Endodermal cell (in vitro differentiated cells): ENCODE measurements around the gene MRM2. TPM values are rescaled to one million over a fixed set of nuclear protein-coding genes. Genes with fewer than 3 reads are reported as not detected.
A peak's percentile ranks its signal among the peaks of the same experiment; 100 is the strongest.

Source experiments
- DNase-seq: peaks from one replicate; pipeline ENCODE4 v3.0.0-alpha.2; 2017
- H3K27ac ChIP-seq: 2 replicates; pipeline ENCODE4 v1.5.1; 2013; ENCODE audit warnings: mild to moderate bottlenecking, low read depth, low read length, moderate library complexity
- H3K27me3 ChIP-seq: 2 replicates; pipeline ENCODE4 v1.6.1; 2013; ENCODE audit warnings: mild to moderate bottlenecking, low read length, moderate library complexity; ENCODE audit not compliant: insufficient read depth, control insufficient read depth, poor library complexity, severe bottlenecking
- H3K36me3 ChIP-seq: 2 replicates; pipeline ENCODE4 v1.7.0; 2013; ENCODE audit warnings: mild to moderate bottlenecking, low read length, moderate library complexity; ENCODE audit not compliant: control insufficient read depth, insufficient read depth
- H3K4me1 ChIP-seq: one replicate; pipeline ENCODE4 v1.7.0; 2013; ENCODE audit warnings: low read length; ENCODE audit not compliant: control insufficient read depth, insufficient read depth
- H3K4me3 ChIP-seq: 2 replicates; pipeline ENCODE4 v1.5.1; 2013; ENCODE audit warnings: mild to moderate bottlenecking, low read length, moderate library complexity
- H3K9ac ChIP-seq: 2 replicates; pipeline ENCODE4 v1.6.1; 2013; ENCODE audit warnings: mild to moderate bottlenecking, low read length, moderate library complexity; ENCODE audit not compliant: poor library complexity, severe bottlenecking; ENCODE audit errors: extremely low read depth
- H3K9me3 ChIP-seq: 2 replicates; pipeline ENCODE4 v1.6.1; 2013; ENCODE audit warnings: mild to moderate bottlenecking, low read length, moderate library complexity; ENCODE audit not compliant: control insufficient read depth
- H3K27ac Mint-ChIP-seq: 2 replicates; pipeline ENCODE4 v1.8.0; 2020; ENCODE audit warnings: mixed read lengths
- H3K27me3 Mint-ChIP-seq: 2 replicates; pipeline ENCODE4 v1.8.0; 2021; ENCODE audit warnings: mild to moderate bottlenecking, mixed read lengths; ENCODE audit not compliant: insufficient read depth
- H3K36me3 Mint-ChIP-seq: 2 replicates; pipeline ENCODE4 v1.8.0; 2020; ENCODE audit warnings: low read depth, mixed read lengths
- H3K4me1 Mint-ChIP-seq: 2 replicates; pipeline ENCODE4 v1.8.0; 2020; ENCODE audit warnings: mixed read lengths
- H3K4me3 Mint-ChIP-seq: 2 replicates; pipeline ENCODE4 v1.8.0; 2020; ENCODE audit warnings: mild to moderate bottlenecking, moderate library complexity, mixed read lengths
- H3K9me3 Mint-ChIP-seq: 2 replicates; pipeline ENCODE4 v1.8.0; 2020; ENCODE audit warnings: mild to moderate bottlenecking, mixed read lengths
- WGBS, 2 experiments: methylation state at CpG; one replicate each; pipeline versions ENCODE4 v1.1.5 to v1.1.7; 2013; ENCODE audit warnings: missing lambda C conversion rate in 2 of 2, mixed read lengths in 1 of 2; ENCODE audit not compliant: insufficient coverage in 1 of 2, insufficient read length in 1 of 2; 5-methylcytosine and 5-hydroxymethylcytosine counted together
- total RNA-seq, 2 donors: library from RNA; stranded (reverse); fragmentation: NEBNext Ultra II Directional in 1 of 2; extraction: Animal tissue kit (Norgen Biotek cat#: 25700) in 1 of 2; gene quantifications; 2 replicates in 1 of 2; 3 replicates in 1 of 2; pipeline ENCODE4 v1.2.1, GENCODE V29; 2021
- TF ChIP-seq, protein P1 (sequence below): fragments of 200-600 bp; sonication (generic); conservative IDR thresholded peaks from 2 replicates; pipeline ENCODE4 v1.5.0; 2021; ENCODE audit warnings: antibody characterized with exemption, mild to moderate bottlenecking

The MRM2 gene
- total RNA-seq, 2 donors from 2014 or later: 38.9 TPM

DNA sequence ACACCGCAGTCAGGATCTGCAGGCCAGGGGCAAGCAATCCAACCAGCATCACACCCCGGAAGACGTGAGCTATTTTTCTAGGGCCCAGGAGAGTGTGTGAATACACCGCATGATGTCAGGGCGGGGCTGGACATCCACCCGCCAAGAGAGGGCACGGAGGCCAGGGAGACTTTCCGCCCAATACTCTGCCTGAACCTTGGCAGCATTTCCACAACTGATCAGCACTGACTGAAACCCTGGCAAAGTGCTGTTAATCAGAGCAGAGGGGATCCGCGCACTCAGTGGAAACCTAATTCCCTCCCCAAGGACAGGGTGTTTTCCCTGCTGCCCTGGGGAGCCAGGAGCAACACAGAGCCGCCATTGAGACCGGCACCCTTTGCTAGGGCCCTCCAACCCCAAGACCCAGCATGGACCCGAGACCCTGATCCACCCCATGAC is 17.5 kb downstream of the MRM2 start:
- peak overlapping the region; percentile 66 for H3K27ac Mint-ChIP-seq
- DNase-seq: no peak
- no peaks in the 10 kb centered on the region for H3K27me3 Mint-ChIP-seq
- peaks cover 60% of the 10 kb centered on the region for H3K36me3 Mint-ChIP-seq
- Histone ChIP-seq H3K4me3 (no peak overlapping the region), H3K27ac (no peak overlapping the region), H3K4me1 (no peaks in the 10 kb centered on the region), H3K36me3 (peaks cover 67% of the 10 kb centered on the region), H3K27me3 (no peaks in the 10 kb centered on the region), H3K9ac (no peak overlapping the region), H3K9me3 (no peaks in the 10 kb centered on the region)
- H3K9me3 Mint-ChIP-seq: no peaks in the 10 kb centered on the region
- TF ChIP-seq, protein P1, sequence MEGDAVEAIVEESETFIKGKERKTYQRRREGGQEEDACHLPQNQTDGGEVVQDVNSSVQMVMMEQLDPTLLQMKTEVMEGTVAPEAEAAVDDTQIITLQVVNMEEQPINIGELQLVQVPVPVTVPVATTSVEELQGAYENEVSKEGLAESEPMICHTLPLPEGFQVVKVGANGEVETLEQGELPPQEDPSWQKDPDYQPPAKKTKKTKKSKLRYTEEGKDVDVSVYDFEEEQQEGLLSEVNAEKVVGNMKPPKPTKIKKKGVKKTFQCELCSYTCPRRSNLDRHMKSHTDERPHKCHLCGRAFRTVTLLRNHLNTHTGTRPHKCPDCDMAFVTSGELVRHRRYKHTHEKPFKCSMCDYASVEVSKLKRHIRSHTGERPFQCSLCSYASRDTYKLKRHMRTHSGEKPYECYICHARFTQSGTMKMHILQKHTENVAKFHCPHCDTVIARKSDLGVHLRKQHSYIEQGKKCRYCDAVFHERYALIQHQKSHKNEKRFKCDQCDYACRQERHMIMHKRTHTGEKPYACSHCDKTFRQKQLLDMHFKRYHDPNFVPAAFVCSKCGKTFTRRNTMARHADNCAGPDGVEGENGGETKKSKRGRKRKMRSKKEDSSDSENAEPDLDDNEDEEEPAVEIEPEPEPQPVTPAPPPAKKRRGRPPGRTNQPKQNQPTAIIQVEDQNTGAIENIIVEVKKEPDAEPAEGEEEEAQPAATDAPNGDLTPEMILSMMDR: no peak
- peaks cover 5% of the 10 kb centered on the region for H3K4me1 Mint-ChIP-seq
- WGBS, 2 experiments: 96 to 98% methylated on average over 8 to 13 of the region's 13 CpGs
- H3K4me3 Mint-ChIP-seq: no peak overlapping the region

- H3K9ac ChIP-seq: no peak overlapping the region
- TF ChIP-seq, protein P1: no peak
- H3K27me3 ChIP-seq: no peaks in the 10 kb centered on the region
- H3K4me3 Mint-ChIP-seq: no peak overlapping the region
- H3K27ac Mint-ChIP-seq: no peak overlapping the region
- peaks cover 63% of the 10 kb centered on the region for H3K36me3 Mint-ChIP-seq
- H3K27me3 Mint-ChIP-seq: no peaks in the 10 kb centered on the region
- 94 to 96% methylated on average over 12 to 17 of the region's 17 CpGs for WGBS, 2 experiments
- H3K9me3 ChIP-seq: no peaks in the 10 kb centered on the region
- H3K27ac ChIP-seq: no peak overlapping the region
- H3K9me3 Mint-ChIP-seq: no peaks in the 10 kb centered on the region
- no peak for DNase-seq
- H3K4me1 ChIP-seq: no peaks in the 10 kb centered on the region
- H3K36me3 ChIP-seq: peaks cover 60% of the 10 kb centered on the region
- peaks cover 5% of the 10 kb centered on the region for H3K4me1 Mint-ChIP-seq
- no peak overlapping the region for H3K4me3 ChIP-seq
These were observed 18.7 kb downstream of the MRM2 start for GRCh38 chr7:2223321-2223720.

GRCh38 chr7:2222516-2222915 is 19.5 kb downstream of the MRM2 start:
- no peaks in the 10 kb centered on the region for H3K27me3 Mint-ChIP-seq
- H3K9me3 Mint-ChIP-seq: no peaks in the 10 kb centered on the region
- no peak overlapping the region for H3K4me3 Mint-ChIP-seq
- DNase-seq: no peak
- no peaks in the 10 kb centered on the region for H3K4me1 ChIP-seq
- H3K4me1 Mint-ChIP-seq: peaks cover 5% of the 10 kb centered on the region
- no peaks in the 10 kb centered on the region for H3K27me3 ChIP-seq
- WGBS, 2 experiments: 95 to 96% methylated on average over 10 to 22 of the region's 22 CpGs
- H3K36me3 ChIP-seq: peaks cover 58% of the 10 kb centered on the region
- H3K9ac ChIP-seq: no peak overlapping the region
- H3K27ac Mint-ChIP-seq: peak overlapping the region; percentile 44
- TF ChIP-seq, protein P1: no peak
- peaks cover 65% of the 10 kb centered on the region for H3K36me3 Mint-ChIP-seq
- no peak overlapping the region for H3K4me3 ChIP-seq
- no peaks in the 10 kb centered on the region for H3K9me3 ChIP-seq
- no peak overlapping the region for H3K27ac ChIP-seq
